Brain microvascular endothelial cell (primary cell): Measurements from ENCODE around the gene TMEM271.

Source experiments
- DNase-seq: peaks from one replicate; pipeline ENCODE4 v3.0.0-alpha.2; 2020
- H3K27ac ChIP-seq: fragments of 250-450 bp; sonication (Bioruptor Pico); 2 replicates; pipeline ENCODE4 v1.5.1; 2020; ENCODE audit warnings: mild to moderate bottlenecking, moderate library complexity
- H3K27me3 ChIP-seq: fragments of 250-450 bp; sonication (Bioruptor Pico); replicated peaks from 2 replicates; pipeline ENCODE4 v1.5.1; 2020; ENCODE audit warnings: mild to moderate bottlenecking
- H3K36me3 ChIP-seq: fragments of 250-450 bp; sonication (Bioruptor Pico); replicated peaks from 2 replicates; pipeline ENCODE4 v1.5.1; 2020; ENCODE audit warnings: mild to moderate bottlenecking
- H3K4me3 ChIP-seq: 2 replicates; pipeline ENCODE4 v1.5.1; 2011; ENCODE audit warnings: low read depth, mild to moderate bottlenecking, control low read depth, low read length, moderate library complexity
- in situ Hi-C: cut with HindIII; loops from 2 replicates; pipeline ENCODE4 v1.10.0; 2017; ENCODE audit warnings: low sequenced_read_pairs, low pct_ligation_motif_present
- TF ChIP-seq, protein P1 (sequence below): IDR thresholded peaks from 2 replicates; pipeline ENCODE4 v1.5.1; 2011; ENCODE audit warnings: low read depth, mild to moderate bottlenecking, moderate library complexity, low read length, control low read depth, inconsistent platforms; ENCODE audit errors: missing control alignments

Gene TMEM271

DNA sequence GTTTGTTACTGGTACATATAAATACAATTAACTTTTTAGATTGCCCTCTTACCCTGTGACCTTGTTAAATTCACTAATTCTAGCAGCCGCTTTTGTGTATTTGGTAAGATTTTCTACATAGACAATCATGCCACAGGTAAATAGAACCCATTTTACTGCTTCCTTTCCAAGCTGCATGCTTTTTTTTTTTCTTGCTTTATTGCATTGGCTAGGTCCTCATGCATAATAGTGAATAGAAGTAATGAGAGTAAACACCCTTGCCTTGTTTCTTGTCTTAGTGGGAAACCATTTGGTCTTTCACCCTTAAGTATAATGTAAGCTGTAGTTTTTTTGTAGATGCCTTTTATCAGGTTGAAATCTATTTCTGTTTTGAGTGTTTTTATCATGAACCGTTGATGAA, 7.7 kb upstream of the TMEM271 start:
- Histone ChIP-seq H3K27me3 (peaks cover 15% of the 10 kb centered on the region), H3K27ac (no peak overlapping the region), H3K36me3 (no peaks in the 10 kb centered on the region), H3K4me3 (no peak overlapping the region)
- TF ChIP-seq, protein P1, sequence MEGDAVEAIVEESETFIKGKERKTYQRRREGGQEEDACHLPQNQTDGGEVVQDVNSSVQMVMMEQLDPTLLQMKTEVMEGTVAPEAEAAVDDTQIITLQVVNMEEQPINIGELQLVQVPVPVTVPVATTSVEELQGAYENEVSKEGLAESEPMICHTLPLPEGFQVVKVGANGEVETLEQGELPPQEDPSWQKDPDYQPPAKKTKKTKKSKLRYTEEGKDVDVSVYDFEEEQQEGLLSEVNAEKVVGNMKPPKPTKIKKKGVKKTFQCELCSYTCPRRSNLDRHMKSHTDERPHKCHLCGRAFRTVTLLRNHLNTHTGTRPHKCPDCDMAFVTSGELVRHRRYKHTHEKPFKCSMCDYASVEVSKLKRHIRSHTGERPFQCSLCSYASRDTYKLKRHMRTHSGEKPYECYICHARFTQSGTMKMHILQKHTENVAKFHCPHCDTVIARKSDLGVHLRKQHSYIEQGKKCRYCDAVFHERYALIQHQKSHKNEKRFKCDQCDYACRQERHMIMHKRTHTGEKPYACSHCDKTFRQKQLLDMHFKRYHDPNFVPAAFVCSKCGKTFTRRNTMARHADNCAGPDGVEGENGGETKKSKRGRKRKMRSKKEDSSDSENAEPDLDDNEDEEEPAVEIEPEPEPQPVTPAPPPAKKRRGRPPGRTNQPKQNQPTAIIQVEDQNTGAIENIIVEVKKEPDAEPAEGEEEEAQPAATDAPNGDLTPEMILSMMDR, result no peak
- no peak for DNase-seq
- in situ Hi-C loops, result no loop called here

DNA sequence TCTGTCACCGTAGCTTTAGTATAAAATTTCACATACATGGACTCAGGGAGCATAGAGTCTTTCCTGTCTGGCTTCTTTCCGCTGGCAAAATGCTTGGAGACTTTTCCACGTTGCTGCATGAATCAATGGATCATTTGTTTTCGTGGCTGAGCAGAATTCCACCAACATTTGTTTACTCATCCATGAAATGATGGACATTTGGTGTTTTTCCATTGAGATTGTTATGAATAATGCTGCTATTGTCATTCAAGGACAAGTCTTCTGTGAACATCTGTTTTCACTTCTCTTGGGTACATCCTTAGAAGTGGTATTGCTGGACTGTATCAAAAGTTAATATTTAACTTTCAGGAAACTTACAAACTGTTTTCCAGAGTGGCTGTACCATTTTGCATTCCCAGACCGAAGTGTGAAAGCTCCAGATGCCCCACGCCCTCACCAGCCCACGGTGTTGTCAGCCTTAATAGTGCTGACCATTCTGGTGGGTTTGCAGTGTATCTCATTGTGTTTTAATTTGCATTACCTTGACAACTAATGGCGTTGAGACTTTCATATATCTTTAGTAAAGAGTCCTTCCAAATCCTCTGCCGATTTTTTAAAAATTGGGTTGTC, 5.8 kb upstream of the TMEM271 start:
- in situ Hi-C loops, result no loop called here
- H3K27me3 ChIP-seq, result peaks cover 33% of the 10 kb centered on the region
- TF ChIP-seq, protein P1, result no peak

DNA sequence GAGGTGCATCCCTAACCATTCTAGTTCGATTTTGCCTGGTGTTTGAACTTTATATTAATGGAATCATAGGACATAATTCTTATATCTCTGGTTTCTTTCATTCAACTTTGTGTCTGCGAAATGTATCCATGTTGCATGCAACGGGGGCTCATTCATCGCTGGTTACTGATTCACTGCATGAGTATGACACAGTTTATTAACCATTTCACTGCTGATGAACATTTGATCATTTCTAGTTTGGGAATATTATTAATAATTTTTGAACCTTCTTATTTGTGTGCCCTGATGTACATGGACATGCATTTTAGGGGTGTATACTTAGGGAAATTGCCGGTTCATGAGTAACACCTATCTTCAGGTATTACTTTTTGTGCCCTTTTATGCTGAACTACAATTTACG, 5.1 kb upstream of the TMEM271 start:
- in situ Hi-C loops, result no loop called here
- Histone ChIP-seq H3K36me3 (no peaks in the 10 kb centered on the region), H3K27ac (no peak overlapping the region), H3K4me3 (no peak overlapping the region), H3K27me3 (peaks cover 36% of the 10 kb centered on the region)
- DNase-seq, result no peak
- TF ChIP-seq, protein P1, result no peak

More for the DNA sequence above, 5.8 kb upstream of the TMEM271 start:
- Histone ChIP-seq H3K27ac (no peak overlapping the region), H3K36me3 (no peaks in the 10 kb centered on the region), H3K4me3 (no peak overlapping the region)
- no peak for DNase-seq

DNA sequence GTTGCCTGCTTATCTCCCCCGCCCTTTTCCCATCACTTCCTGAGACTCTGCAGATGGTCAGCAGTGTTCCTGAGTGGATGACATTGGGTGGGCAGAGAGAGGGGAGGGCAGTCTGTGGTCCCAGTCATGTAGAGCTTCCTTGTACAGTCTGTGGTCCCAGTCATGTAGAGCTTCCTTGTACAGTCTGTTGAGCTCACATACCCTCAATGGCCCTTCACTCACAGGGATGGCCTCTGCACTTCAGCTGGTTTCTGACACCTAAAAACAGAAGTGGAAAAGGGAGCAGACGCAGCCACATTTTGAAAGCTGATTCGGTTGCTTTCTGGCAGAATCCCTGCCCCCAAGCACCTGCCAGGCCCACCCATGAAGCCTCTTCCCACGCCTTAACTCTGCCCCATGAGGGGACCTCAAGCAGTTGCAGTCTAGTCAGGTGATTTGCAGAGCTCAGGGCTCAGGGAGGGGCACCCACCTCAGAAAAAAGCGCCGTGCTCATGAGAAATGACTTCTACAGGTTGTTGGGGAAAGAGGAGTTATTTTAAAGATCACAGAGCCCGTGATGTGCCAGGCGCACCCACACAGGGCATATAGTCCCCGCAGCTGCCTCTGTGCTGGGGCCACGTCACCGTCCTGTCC, 3.6 kb upstream of the TMEM271 start:
- in situ Hi-C loops, result no loop called here
- Histone ChIP-seq H3K27me3 (peaks cover 44% of the 10 kb centered on the region), H3K4me3 (no peak overlapping the region), H3K36me3 (no peaks in the 10 kb centered on the region), H3K27ac (no peak overlapping the region)
- TF ChIP-seq, protein P1, result no peak
- no peak for DNase-seq

DNA sequence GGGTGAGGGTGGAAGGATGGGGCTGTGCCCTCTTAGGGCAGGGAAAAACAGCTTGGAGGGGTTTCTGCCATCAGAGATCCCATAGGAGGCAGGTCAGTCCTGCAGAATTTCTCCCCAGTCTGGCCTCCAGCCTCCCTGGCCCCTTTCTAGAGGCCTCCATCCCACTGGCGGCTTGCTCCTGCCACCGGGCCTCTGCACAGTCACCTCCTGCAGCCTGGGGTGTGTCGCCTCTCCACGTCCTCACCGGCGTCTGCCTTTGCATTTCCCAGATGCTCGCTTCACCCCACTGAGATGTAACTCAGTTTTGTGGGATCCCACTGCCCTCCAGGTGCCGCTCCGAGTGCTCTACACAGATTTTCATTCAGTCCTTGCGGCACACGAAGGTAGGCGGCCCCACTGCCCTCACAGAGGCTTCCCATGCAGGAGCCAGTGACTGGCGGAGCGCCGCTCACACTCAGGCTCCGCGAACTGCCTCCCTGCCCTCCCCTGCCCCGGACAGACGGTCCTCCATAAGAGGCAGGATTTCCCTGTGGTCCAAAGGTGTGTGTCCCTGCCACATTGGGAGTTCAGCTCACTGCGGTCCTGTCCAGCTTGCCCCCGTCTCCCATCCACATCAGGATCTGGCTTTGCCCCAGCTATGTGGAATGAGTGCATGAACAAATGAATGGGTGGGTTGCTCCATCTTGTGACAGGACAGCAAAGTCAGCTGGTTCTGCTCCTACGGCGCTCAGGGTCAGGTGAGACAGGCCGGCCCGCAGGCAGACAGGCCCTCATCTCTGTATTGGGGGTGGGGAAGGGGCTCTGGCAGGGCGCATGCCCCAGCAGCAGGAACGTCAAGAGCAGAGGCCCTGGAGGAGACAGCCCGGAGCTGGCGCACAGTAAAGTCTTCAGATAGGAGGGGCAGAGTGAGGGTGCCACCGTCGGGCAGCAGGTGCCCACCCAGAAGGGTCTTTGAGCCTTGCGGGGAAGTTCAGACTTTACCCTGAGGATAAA, 2.7 kb upstream of the TMEM271 start:
- in situ Hi-C loops, result no loop called here
- Histone ChIP-seq H3K4me3 (no peak overlapping the region), H3K27ac (no peak overlapping the region), H3K27me3 (peaks cover 51% of the 10 kb centered on the region), H3K36me3 (no peaks in the 10 kb centered on the region)
- DNase-seq, result no peak
- TF ChIP-seq, protein P1, result no peak
